HL-60 (cell line): Measurements from ENCODE around the gene KLK13.

ENCODE experiments used
- CTCF ChIP-seq: IDR thresholded peaks from one replicate; pipeline ENCODE4 v1.5.1; 2011; ENCODE audit warnings: low read length, control low read depth, inconsistent platforms; ENCODE audit not compliant: insufficient read depth
- GABPA ChIP-seq: IDR thresholded peaks from 2 replicates; pipeline ENCODE4 v1.6.1; 2012; ENCODE audit warnings: low read depth
- POLR2AphosphoS5 ChIP-seq: IDR thresholded peaks from 2 replicates; pipeline ENCODE4 v1.6.1; 2012; ENCODE audit warnings: low read depth
- REST ChIP-seq: IDR thresholded peaks from 2 replicates; pipeline ENCODE4 v1.6.1; 2012; ENCODE audit warnings: low read depth; ENCODE audit not compliant: insufficient replicate concordance

- TF ChIP-seq CTCF = no peak
- TF ChIP-seq REST = no peak
- TF ChIP-seq POLR2AphosphoS5 = no peak
- TF ChIP-seq GABPA = no peak
Measured at GRCh38 chr19:51083181-51083580, 18.3 kb upstream of the KLK13 start.
